ENCODE results near the gene EIF1AD.

Gene EIF1AD

GRCh38 chr11:65982824-65983588, 19.0 kb downstream of the EIF1AD start:
- no peak for TF ChIP-seq CTCF (IDR thresholded peaks at IDR 0.05; ENCODE audit: low read length, missing control alignments)
- DNase-seq (ENCODE audit: low read depth): no peak

GRCh38 chr11:65981972-65982823, 19.8 kb downstream of the EIF1AD start:
- TF ChIP-seq CTCF (IDR thresholded peaks at IDR 0.05; ENCODE audit: low read length, missing control alignments): no peak
- DNase-seq (ENCODE audit: low read depth): no peak
- H3K4me3 ChIP-seq (replicated peaks; ENCODE audit: low read depth, low read length): no peak overlapping the region

More at GRCh38 chr11:65982824-65983588, 19.0 kb downstream of the EIF1AD start:
- H3K4me3 ChIP-seq (replicated peaks; ENCODE audit: low read depth, low read length): no peak overlapping the region

- no peak for TF ChIP-seq CTCF (IDR thresholded peaks at IDR 0.05; ENCODE audit: low read length, missing control alignments)
- H3K4me3 ChIP-seq (replicated peaks; ENCODE audit: low read depth, low read length): no peak overlapping the region
- DNase-seq (ENCODE audit: low read depth): no peak
Measured at GRCh38 chr11:65981101-65981740, 20.7 kb downstream of the EIF1AD start.

GRCh38 chr11:65979261-65979759, 22.6 kb downstream of the EIF1AD start:
- H3K4me3 ChIP-seq (replicated peaks; ENCODE audit: low read depth, low read length): no peak overlapping the region
- no peak for DNase-seq (ENCODE audit: low read depth)
- TF ChIP-seq CTCF (IDR thresholded peaks at IDR 0.05; ENCODE audit: low read length, missing control alignments): no peak

GRCh38 chr11:65978391-65979238, 23.3 kb downstream of the EIF1AD start:
- H3K4me3 ChIP-seq (replicated peaks; ENCODE audit: low read depth, low read length): no peak overlapping the region
- no peak for TF ChIP-seq CTCF (IDR thresholded peaks at IDR 0.05; ENCODE audit: low read length, missing control alignments)
- no peak for DNase-seq (ENCODE audit: low read depth)
